MM.1S (cell line): ENCODE results near the gene MACROD2.

Source experiments
- DNase-seq: peaks from one replicate; pipeline ENCODE4 v3.0.0-alpha.2; 2015
- H2AFZ ChIP-seq: fragments of 300-600 bp; sonication (generic); 2 replicates; pipeline ENCODE4 v1.6.0; 2016; ENCODE audit warnings: antibody characterized with exemption, low read length
- H3F3A ChIP-seq: fragments of 300-600 bp; sonication (generic); 2 replicates; pipeline ENCODE4 v1.6.1; 2016; ENCODE audit warnings: mild to moderate bottlenecking, antibody characterized with exemption, low read length, moderate library complexity, mixed read lengths; ENCODE audit not compliant: insufficient read depth
- H3K27ac ChIP-seq: fragments of 300-600 bp; sonication (generic); 2 replicates; pipeline ENCODE4 v1.5.1; 2016; ENCODE audit warnings: mild to moderate bottlenecking, low read length
- H3K27me3 ChIP-seq: fragments of 300-600 bp; sonication (generic); replicated peaks from 2 replicates; pipeline ENCODE4 v1.6.0; 2016; ENCODE audit warnings: low read length; ENCODE audit not compliant: insufficient read depth
- H3K36me3 ChIP-seq: fragments of 300-600 bp; sonication (generic); replicated peaks from 2 replicates; pipeline ENCODE4 v1.6.1; 2016; ENCODE audit warnings: mild to moderate bottlenecking, low read length, mixed read lengths; ENCODE audit not compliant: insufficient read depth
- H3K4me1 ChIP-seq: fragments of 300-600 bp; sonication (generic); 2 replicates; pipeline ENCODE4 v1.6.1; 2016; ENCODE audit warnings: low read length, mixed read lengths
- H3K4me2 ChIP-seq: fragments of 300-600 bp; sonication (generic); 2 replicates; pipeline ENCODE4 v1.6.0; 2016; ENCODE audit warnings: low read depth, low read length
- H3K4me3 ChIP-seq: fragments of 300-600 bp; sonication (generic); 2 replicates; pipeline ENCODE4 v1.5.1; 2016; ENCODE audit warnings: low read length, mixed read lengths
- H3K79me2 ChIP-seq: fragments of 300-600 bp; sonication (generic); 2 replicates; pipeline ENCODE4 v1.6.1; 2016; ENCODE audit warnings: mixed run types, low read length, mixed read lengths
- H3K9ac ChIP-seq: fragments of 300-600 bp; sonication (generic); 2 replicates; pipeline ENCODE4 v1.6.1; 2016; ENCODE audit warnings: low read length, mixed read lengths
- H3K9me2 ChIP-seq: fragments of 300-600 bp; sonication (generic); replicated peaks from 2 replicates; pipeline ENCODE4 v1.6.1; 2016; ENCODE audit warnings: mild to moderate bottlenecking, low read length, mixed read lengths; ENCODE audit not compliant: insufficient read depth
- H3K9me3 ChIP-seq: fragments of 300-600 bp; sonication (generic); replicated peaks from 2 replicates; pipeline ENCODE4 v1.6.1; 2016; ENCODE audit warnings: mild to moderate bottlenecking, low read length, mixed read lengths; ENCODE audit not compliant: insufficient read depth
- H4K20me1 ChIP-seq: fragments of 300-600 bp; sonication (generic); 2 replicates; pipeline ENCODE4 v1.6.1; 2016; ENCODE audit warnings: mild to moderate bottlenecking, low read length, moderate library complexity, mixed read lengths; ENCODE audit not compliant: insufficient read depth
- EZH2 ChIP-seq: fragments of 300-600 bp; sonication (generic); optimal IDR thresholded peaks from 2 replicates; pipeline ENCODE3; 2017; ENCODE audit warnings: low read depth, mild to moderate bottlenecking, antibody characterized with exemption, low read length, mixed read lengths
- EZH2phosphoT487 ChIP-seq: fragments of 300-600 bp; sonication (generic); IDR thresholded peaks from 2 replicates; pipeline ENCODE4 v1.6.1; 2018; ENCODE audit warnings: antibody characterized with exemption, low read length
- TF ChIP-seq, protein P1 (sequence below): fragments of 300-600 bp; sonication (generic); IDR thresholded peaks from 2 replicates; pipeline ENCODE4 v1.5.1; 2016; ENCODE audit warnings: antibody characterized with exemption, low read length, mixed read lengths

The MACROD2 gene

GRCh38 chr20:16017656-16018055 is 2022.3 kb downstream of the MACROD2 start:
- Histone ChIP-seq H3K4me3 (no peak overlapping the region), H3K9me3 (no peaks in the 10 kb centered on the region), H3F3A (no peaks in the 10 kb centered on the region), H4K20me1 (no peaks in the 10 kb centered on the region), H2AFZ (no peak overlapping the region), H3K27ac (no peak overlapping the region), H3K4me2 (no peak overlapping the region), H3K36me3 (no peaks in the 10 kb centered on the region), H3K27me3 (no peaks in the 10 kb centered on the region), H3K9ac (no peak overlapping the region), H3K79me2 (no peaks in the 10 kb centered on the region), H3K9me2 (no peaks in the 10 kb centered on the region), H3K4me1 (no peaks in the 10 kb centered on the region)
- TF ChIP-seq, protein P1, sequence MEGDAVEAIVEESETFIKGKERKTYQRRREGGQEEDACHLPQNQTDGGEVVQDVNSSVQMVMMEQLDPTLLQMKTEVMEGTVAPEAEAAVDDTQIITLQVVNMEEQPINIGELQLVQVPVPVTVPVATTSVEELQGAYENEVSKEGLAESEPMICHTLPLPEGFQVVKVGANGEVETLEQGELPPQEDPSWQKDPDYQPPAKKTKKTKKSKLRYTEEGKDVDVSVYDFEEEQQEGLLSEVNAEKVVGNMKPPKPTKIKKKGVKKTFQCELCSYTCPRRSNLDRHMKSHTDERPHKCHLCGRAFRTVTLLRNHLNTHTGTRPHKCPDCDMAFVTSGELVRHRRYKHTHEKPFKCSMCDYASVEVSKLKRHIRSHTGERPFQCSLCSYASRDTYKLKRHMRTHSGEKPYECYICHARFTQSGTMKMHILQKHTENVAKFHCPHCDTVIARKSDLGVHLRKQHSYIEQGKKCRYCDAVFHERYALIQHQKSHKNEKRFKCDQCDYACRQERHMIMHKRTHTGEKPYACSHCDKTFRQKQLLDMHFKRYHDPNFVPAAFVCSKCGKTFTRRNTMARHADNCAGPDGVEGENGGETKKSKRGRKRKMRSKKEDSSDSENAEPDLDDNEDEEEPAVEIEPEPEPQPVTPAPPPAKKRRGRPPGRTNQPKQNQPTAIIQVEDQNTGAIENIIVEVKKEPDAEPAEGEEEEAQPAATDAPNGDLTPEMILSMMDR: no peak
- TF ChIP-seq EZH2phosphoT487 (no peak), EZH2 (no peak)
- no peak for DNase-seq

- Histone ChIP-seq H3K27me3 (no peaks in the 10 kb centered on the region), H3K4me3 (no peak overlapping the region), H3K79me2 (no peaks in the 10 kb centered on the region), H2AFZ (no peak overlapping the region), H3K4me2 (no peak overlapping the region), H3K9ac (no peak overlapping the region), H3K9me2 (no peaks in the 10 kb centered on the region), H3K9me3 (no peaks in the 10 kb centered on the region), H4K20me1 (no peaks in the 10 kb centered on the region), H3K4me1 (no peaks in the 10 kb centered on the region), H3K36me3 (no peaks in the 10 kb centered on the region), H3K27ac (no peak overlapping the region), H3F3A (no peaks in the 10 kb centered on the region)
- DNase-seq: no peak
- TF ChIP-seq EZH2 (no peak), EZH2phosphoT487 (no peak)
- TF ChIP-seq, protein P1: no peak
Observed at GRCh38 chr20:16018881-16019280, 2023.6 kb downstream of the MACROD2 start.

DNA sequence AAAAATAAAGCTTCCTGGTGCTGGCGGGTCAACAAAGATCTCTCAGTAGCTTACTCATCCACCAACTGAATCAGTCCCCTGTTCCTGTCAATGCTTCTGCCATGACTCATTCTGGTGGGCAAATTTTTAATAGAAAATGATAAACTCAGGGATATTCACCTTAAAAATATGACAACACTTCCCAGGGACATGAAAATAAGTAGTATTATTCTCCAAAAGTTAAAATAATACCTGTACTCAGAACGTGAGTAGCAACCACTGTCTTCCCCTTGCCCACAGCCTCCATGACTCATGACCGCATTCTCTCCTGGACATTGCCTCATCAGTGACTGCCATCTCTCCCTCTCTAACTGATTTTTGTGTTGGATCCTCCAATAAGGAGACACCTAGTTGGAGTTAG is 2025.7 kb downstream of the MACROD2 start:
- Histone ChIP-seq H3K4me3 (no peak overlapping the region), H3K9me2 (no peaks in the 10 kb centered on the region), H3K79me2 (no peaks in the 10 kb centered on the region), H3K27ac (no peak overlapping the region), H3K9me3 (no peaks in the 10 kb centered on the region), H2AFZ (no peak overlapping the region), H3K36me3 (no peaks in the 10 kb centered on the region), H3F3A (no peaks in the 10 kb centered on the region), H3K9ac (no peak overlapping the region), H3K4me1 (no peaks in the 10 kb centered on the region), H4K20me1 (no peaks in the 10 kb centered on the region), H3K4me2 (no peak overlapping the region), H3K27me3 (no peaks in the 10 kb centered on the region)
- DNase-seq: no peak
- TF ChIP-seq EZH2phosphoT487: no peak
- TF ChIP-seq EZH2: no peak
- TF ChIP-seq, protein P1: no peak
